Measurements from ENCODE around the gene SUN1. TPM values are rescaled to one million over a fixed set of nuclear protein-coding genes. Genes with fewer than 3 reads are reported as not detected.

The SUN1 gene
- total RNA-seq, 2 experiments from 2014 or later: 41.4 to 46.3 TPM

DNA sequence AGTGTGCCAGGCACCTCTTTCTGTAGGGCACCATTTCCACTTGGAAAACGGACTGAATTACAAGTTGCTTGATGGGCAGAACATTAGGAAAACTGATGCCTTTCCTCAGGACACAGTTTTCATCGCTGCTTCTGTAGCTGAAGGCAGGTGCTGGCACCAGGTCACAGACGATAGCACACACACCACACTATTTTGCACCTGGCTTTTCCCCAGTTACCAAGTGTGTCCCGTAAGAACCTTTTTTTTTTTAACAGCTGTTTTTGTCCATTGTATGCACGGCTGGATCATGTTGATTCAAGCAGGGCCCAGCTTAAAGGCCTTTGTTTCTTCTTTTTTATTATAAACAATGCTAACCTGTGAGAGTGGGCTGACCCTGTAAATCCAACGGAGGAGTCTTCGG is 42.8 kb downstream of the SUN1 start:
- H3K36me3 Mint-ChIP-seq: peaks cover 12% of the 10 kb centered on the region
- DNase-seq (no peak), ATAC-seq (no peak)
- no peaks in the 10 kb centered on the region for H3K27me3 Mint-ChIP-seq
- CTCF ChIA-PET: interaction anchor here (0.7 to 2.6 kb wide), 10 partner anchors 15 to 611 kb away, joined by 3 to 11 read pairs (median 4); partner anchors contain the start of gene SUN1
- no peaks in the 10 kb centered on the region for H3K9me3 Mint-ChIP-seq (ENCODE audit: low read depth)
- H3K4me1 Mint-ChIP-seq: peaks cover 26% of the 10 kb centered on the region
- H3K4me3 Mint-ChIP-seq: no peak overlapping the region
- H3K27ac Mint-ChIP-seq: no peak overlapping the region

GRCh38 chr7:875476-876076 is 43.3 kb downstream of the SUN1 start:
- Mint-ChIP-seq H3K9me3 (ENCODE audit: low read depth) (no peaks in the 10 kb centered on the region), H3K27me3 (no peaks in the 10 kb centered on the region), H3K27ac (peak overlapping the region; percentile 43), H3K4me3 (no peak overlapping the region), H3K4me1 (peaks cover 26% of the 10 kb centered on the region), H3K36me3 (peaks cover 12% of the 10 kb centered on the region)
- DNase-seq (peak; percentile 48), ATAC-seq (no peak)
- CTCF ChIA-PET: interaction anchor here (0.7 to 2.6 kb wide), 12 partner anchors 16 to 612 kb away, joined by 3 to 11 read pairs (median 3); partner anchors contain the start of genes GPR146 and SUN1

- Mint-ChIP-seq H3K27me3 (no peaks in the 10 kb centered on the region), H3K4me1 (peaks cover 26% of the 10 kb centered on the region), H3K9me3 (ENCODE audit: low read depth) (no peaks in the 10 kb centered on the region), H3K36me3 (peaks cover 13% of the 10 kb centered on the region), H3K27ac (peak within 1 kb of the TSS; percentile 95), H3K4me3 (peak within 1 kb of the TSS; percentile 98)
- CTCF ChIA-PET: interaction anchor here (0.9 to 2.6 kb wide), 8 partner anchors 40 to 554 kb away, joined by 3 to 11 read pairs (median 4); partner anchors contain the start of genes GPR146 and SUN1
- DNase-seq: peak; percentile 98
- ATAC-seq: peak; percentile 87
Measured at GRCh38 chr7:876077-876971, 44.0 kb downstream of the SUN1 start, which contains the start of gene GET4. Gene GET4, plus strand, starts transcription at chr7:876554. Its CDS starts 92 bp downstream, at chr7:876646.

GRCh38 chr7:876972-877311 is 44.7 kb downstream of the SUN1 start:
- Mint-ChIP-seq H3K27ac (peak overlapping the region; percentile 95), H3K36me3 (peaks cover 13% of the 10 kb centered on the region), H3K4me1 (peaks cover 26% of the 10 kb centered on the region), H3K9me3 (ENCODE audit: low read depth) (no peaks in the 10 kb centered on the region), H3K4me3 (peak overlapping the region; percentile 98), H3K27me3 (no peaks in the 10 kb centered on the region)
- CTCF ChIA-PET: no interaction called here
- DNase-seq (no peak), ATAC-seq (no peak)

GRCh38 chr7:877312-878232 is 45.3 kb downstream of the SUN1 start:
- peaks cover 13% of the 10 kb centered on the region for H3K36me3 Mint-ChIP-seq
- H3K27ac Mint-ChIP-seq: peak overlapping the region; percentile 95
- H3K4me1 Mint-ChIP-seq: peaks cover 26% of the 10 kb centered on the region
- no peaks in the 10 kb centered on the region for H3K9me3 Mint-ChIP-seq (ENCODE audit: low read depth)
- ATAC-seq (no peak), DNase-seq (peak; percentile 53)
- CTCF ChIA-PET: no interaction called here
- no peaks in the 10 kb centered on the region for H3K27me3 Mint-ChIP-seq
- peak overlapping the region; percentile 98 for H3K4me3 Mint-ChIP-seq

DNA sequence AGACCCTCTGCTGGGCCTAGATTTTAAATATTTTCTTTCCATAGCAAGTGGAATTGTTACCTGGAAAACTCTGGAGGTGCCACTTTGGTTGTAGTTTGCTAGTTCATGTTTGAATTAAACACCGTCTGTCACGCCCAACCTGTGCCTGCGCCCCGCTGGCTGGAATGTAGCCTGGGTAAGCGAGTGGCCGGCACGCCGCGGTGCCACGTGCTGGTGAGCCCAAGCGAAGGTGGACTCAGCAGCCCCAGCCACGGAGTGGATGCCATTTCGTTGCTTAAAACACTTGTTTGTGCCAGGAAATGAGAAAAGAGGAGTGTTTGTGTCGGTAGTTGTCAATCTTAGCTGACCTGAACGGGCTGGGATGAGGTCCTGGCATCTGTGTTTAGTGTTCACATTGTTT is 46.8 kb downstream of the SUN1 start:
- peak overlapping the region; percentile 32 for H3K4me3 Mint-ChIP-seq
- H3K36me3 Mint-ChIP-seq: peaks cover 6% of the 10 kb centered on the region
- ATAC-seq (no peak), DNase-seq (no peak)
- no peaks in the 10 kb centered on the region for H3K27me3 Mint-ChIP-seq
- CTCF ChIA-PET: interaction anchor here (1.0 kb wide), 1 partner anchor 114 kb away, joined by 3 read pairs; no protein-coding TSS in a partner anchor
- no peaks in the 10 kb centered on the region for H3K9me3 Mint-ChIP-seq (ENCODE audit: low read depth)
- H3K4me1 Mint-ChIP-seq: peaks cover 14% of the 10 kb centered on the region
- no peak overlapping the region for H3K27ac Mint-ChIP-seq

- H3K36me3 Mint-ChIP-seq: peaks cover 6% of the 10 kb centered on the region
- CTCF ChIA-PET: interaction anchor here (1.0 kb wide), 1 partner anchor 113 kb away, joined by 3 read pairs; no protein-coding TSS in a partner anchor
- no peak overlapping the region for H3K4me3 Mint-ChIP-seq
- no peak for ATAC-seq
- no peaks in the 10 kb centered on the region for H3K27me3 Mint-ChIP-seq
- DNase-seq: no peak
- peaks cover 14% of the 10 kb centered on the region for H3K4me1 Mint-ChIP-seq
- H3K27ac Mint-ChIP-seq: no peak overlapping the region
- no peaks in the 10 kb centered on the region for H3K9me3 Mint-ChIP-seq (ENCODE audit: low read depth)
Measured at GRCh38 chr7:879706-880105, 47.4 kb downstream of the SUN1 start.

DNA sequence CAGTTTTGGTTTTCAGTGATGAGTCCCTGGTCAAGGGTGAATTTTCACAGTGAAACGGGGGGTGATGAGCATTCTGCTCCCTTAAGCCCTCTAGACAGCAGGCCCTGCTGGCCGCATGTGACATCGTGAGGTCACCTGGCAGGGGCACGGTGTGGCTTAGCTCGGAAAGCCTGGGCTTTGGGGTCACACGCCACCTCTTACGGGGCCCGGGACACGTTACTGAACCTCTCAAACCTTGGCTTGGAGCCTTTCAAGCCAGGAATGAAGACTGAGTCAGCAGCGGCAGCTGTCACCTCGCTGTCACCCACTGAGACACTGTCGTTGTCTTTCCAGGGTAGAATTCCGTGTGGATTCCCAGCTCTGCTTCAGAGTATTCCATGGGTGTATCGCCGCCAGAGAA is 48.2 kb downstream of the SUN1 start:
- Mint-ChIP-seq H3K36me3 (peaks cover 6% of the 10 kb centered on the region), H3K4me3 (no peak overlapping the region), H3K27me3 (no peaks in the 10 kb centered on the region), H3K4me1 (peaks cover 12% of the 10 kb centered on the region), H3K9me3 (ENCODE audit: low read depth) (no peaks in the 10 kb centered on the region), H3K27ac (no peak overlapping the region)
- ATAC-seq (no peak), DNase-seq (no peak)
- CTCF ChIA-PET: no interaction called here

- Mint-ChIP-seq H3K4me1 (peaks cover 12% of the 10 kb centered on the region), H3K27me3 (no peaks in the 10 kb centered on the region), H3K27ac (no peak overlapping the region), H3K4me3 (no peak overlapping the region), H3K36me3 (peaks cover 6% of the 10 kb centered on the region), H3K9me3 (ENCODE audit: low read depth) (no peaks in the 10 kb centered on the region)
- ATAC-seq (no peak), DNase-seq (no peak)
- CTCF ChIA-PET: no interaction called here
Measured at GRCh38 chr7:881441-882234, 49.4 kb downstream of the SUN1 start.

- Mint-ChIP-seq H3K36me3 (peaks cover 6% of the 10 kb centered on the region), H3K27me3 (no peaks in the 10 kb centered on the region), H3K9me3 (ENCODE audit: low read depth) (no peaks in the 10 kb centered on the region), H3K4me3 (no peak overlapping the region), H3K4me1 (peaks cover 12% of the 10 kb centered on the region), H3K27ac (no peak overlapping the region)
- CTCF ChIA-PET: interaction anchor here (0.8 kb wide), 1 partner anchor 111 kb away, joined by 3 read pairs; no protein-coding TSS in a partner anchor
- DNase-seq: no peak
- ATAC-seq: no peak
Measured at GRCh38 chr7:882336-883035, 50.2 kb downstream of the SUN1 start.

DNA sequence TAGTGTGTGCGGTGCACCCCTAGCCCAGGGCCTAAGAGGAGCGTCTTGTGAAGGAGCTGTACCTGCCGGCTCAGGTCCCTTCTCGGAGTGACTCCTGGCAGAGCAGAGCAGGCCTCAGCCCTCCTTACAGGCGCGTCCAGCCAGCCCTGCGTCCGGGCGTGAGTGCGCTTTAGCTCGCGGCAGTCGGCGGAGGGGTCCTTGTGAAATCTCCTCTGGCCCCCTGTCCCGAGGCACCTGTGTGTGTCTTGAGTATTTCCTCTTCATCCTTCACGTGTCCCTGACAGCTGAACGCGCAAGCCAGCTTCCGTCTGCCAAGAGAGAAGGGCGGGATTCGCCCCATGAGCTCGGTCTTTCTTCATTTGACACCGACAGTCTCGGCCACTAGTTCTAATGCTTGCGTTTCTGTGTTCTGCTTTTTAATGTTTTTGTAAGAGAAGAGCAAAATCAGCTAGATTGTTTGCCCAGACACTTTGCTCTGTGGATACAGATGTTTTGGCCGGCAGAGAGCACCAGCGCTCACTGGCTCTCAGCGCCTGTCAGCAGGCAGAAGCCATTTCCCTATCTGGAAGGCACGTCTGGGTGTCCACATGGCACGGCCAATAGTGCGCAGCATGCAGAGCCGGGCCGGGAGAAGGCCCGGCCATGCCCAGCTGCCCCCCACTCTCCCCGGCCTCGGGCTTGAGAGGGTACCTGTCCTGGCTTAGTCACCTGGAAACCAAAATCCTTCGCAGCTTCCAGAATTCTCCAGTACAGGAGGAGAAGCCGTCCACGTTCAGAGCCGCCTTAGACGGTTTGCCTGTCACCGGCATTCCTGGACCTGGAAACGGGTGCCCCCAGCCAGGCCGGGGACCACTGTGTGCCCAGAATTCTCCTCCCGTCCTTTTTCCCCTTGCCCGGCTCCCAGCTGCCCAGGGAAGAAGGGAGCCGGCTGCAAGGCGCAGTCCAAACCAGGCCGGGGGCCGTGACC is 51.1 kb downstream of the SUN1 start:
- H3K9me3 Mint-ChIP-seq (ENCODE audit: low read depth): no peaks in the 10 kb centered on the region

More for the DNA sequence above, 51.1 kb downstream of the SUN1 start:
- peaks cover 9% of the 10 kb centered on the region for H3K4me1 Mint-ChIP-seq
- no peak overlapping the region for H3K4me3 Mint-ChIP-seq
- H3K36me3 Mint-ChIP-seq: peaks cover 3% of the 10 kb centered on the region
- ATAC-seq (no peak), DNase-seq (no peak)
- no peaks in the 10 kb centered on the region for H3K27me3 Mint-ChIP-seq
- no peak overlapping the region for H3K27ac Mint-ChIP-seq
- CTCF ChIA-PET: interaction anchor here (0.8 kb wide), 1 partner anchor 110 kb away, joined by 3 read pairs; no protein-coding TSS in a partner anchor
